CD14-positive monocyte (primary cell): ENCODE measurements around the gene AP2S1. TPM values are rescaled to one million over a fixed set of nuclear protein-coding genes. Genes with fewer than 3 reads are reported as not detected.

Source experiments
- DNase-seq, 3 donors: peaks; one replicate each; pipeline ENCODE4 v3.0.0-alpha.2; 2011 to 2022
- H2AFZ ChIP-seq: 2 replicates; pipeline ENCODE4 v1.6.0; 2012; ENCODE audit warnings: mild to moderate bottlenecking, low read depth, low read length, inconsistent platforms; ENCODE audit not compliant: insufficient read depth, poor library complexity, severe bottlenecking
- H3K27ac ChIP-seq, 2 donors: 1 replicate in 1 of 2; 2 replicates in 1 of 2; pipeline ENCODE4 v1.5.1; 2012 to 2013; ENCODE audit warnings: low read length in 2 of 2, control low read depth in 1 of 2, inconsistent platforms in 1 of 2, low read depth in 1 of 2, mild to moderate bottlenecking in 1 of 2
- H3K27me3 ChIP-seq, 2 donors: one replicate each; pipeline versions ENCODE4 v1.6.0 to v1.6.1; 2011 to 2013; ENCODE audit warnings: low read length in 2 of 2; ENCODE audit not compliant: control insufficient read depth in 2 of 2, insufficient read depth in 2 of 2
- H3K36me3 ChIP-seq, 2 donors: replicated peaks in 1 of 2; 1 replicate in 1 of 2; 2 replicates in 1 of 2; pipeline versions ENCODE4 v1.5.1 to v1.6.1; 2012 to 2013; ENCODE audit warnings: low read length in 2 of 2, control low read depth in 1 of 2, inconsistent platforms in 1 of 2, mild to moderate bottlenecking in 1 of 2; ENCODE audit not compliant: insufficient read depth in 2 of 2, control insufficient read depth in 1 of 2
- H3K4me1 ChIP-seq, 2 donors: 1 replicate in 1 of 2; 2 replicates in 1 of 2; pipeline versions ENCODE4 v1.5.1 to v1.6.1; 2012 to 2013; ENCODE audit warnings: low read length in 2 of 2, control low read depth in 1 of 2, inconsistent platforms in 1 of 2, mild to moderate bottlenecking in 1 of 2, moderate library complexity in 1 of 2; ENCODE audit not compliant: insufficient read depth in 2 of 2, control insufficient read depth in 1 of 2
- H3K4me2 ChIP-seq: replicated peaks from 2 replicates; pipeline ENCODE3; 2012; ENCODE audit warnings: low read length, moderate library complexity, mild to moderate bottlenecking; ENCODE audit not compliant: poor library complexity, severe bottlenecking; ENCODE audit errors: extremely low read depth
- H3K4me3 ChIP-seq, 3 experiments: fragments of 200-600 bp in 1 of 3; sonication (generic) in 1 of 3; replicated peaks in 1 of 3; 1 replicate in 2 of 3; 2 replicates in 1 of 3; pipeline ENCODE4 v1.5.1; 2011 to 2013; ENCODE audit warnings: low read length in 3 of 3, mild to moderate bottlenecking in 3 of 3, control low read depth in 2 of 3, low read depth in 2 of 3, inconsistent platforms in 1 of 3, moderate library complexity in 1 of 3
- H3K79me2 ChIP-seq: 2 replicates; pipeline ENCODE4 v1.6.0; 2012; ENCODE audit warnings: mild to moderate bottlenecking, control low read depth, inconsistent platforms, low read length, moderate library complexity; ENCODE audit not compliant: insufficient read depth
- H3K9ac ChIP-seq: 2 replicates; pipeline ENCODE4 v1.6.0; 2017; ENCODE audit warnings: low read length, mild to moderate bottlenecking; ENCODE audit not compliant: insufficient read depth, poor library complexity, severe bottlenecking
- H3K9me3 ChIP-seq, 2 donors: replicated peaks in 1 of 2; 1 replicate in 1 of 2; 2 replicates in 1 of 2; pipeline versions ENCODE4 v1.5.1 to v1.6.1; 2012 to 2013; ENCODE audit warnings: low read length in 2 of 2, control low read depth in 1 of 2; ENCODE audit not compliant: control insufficient read depth in 1 of 2, insufficient read depth in 1 of 2
- H4K20me1 ChIP-seq: 2 replicates; pipeline ENCODE4 v1.6.0; 2012; ENCODE audit warnings: mild to moderate bottlenecking, low read length, control low read depth, moderate library complexity; ENCODE audit not compliant: insufficient read depth
- H3K27ac Mint-ChIP-seq, 7 donors: one replicate each; pipeline ENCODE4 v1.8.0; 2020; ENCODE audit warnings: mild to moderate bottlenecking in 7 of 7, mixed read lengths in 7 of 7, moderate library complexity in 6 of 7, inconsistent platforms in 2 of 7
- H3K27me3 Mint-ChIP-seq, 3 donors: one replicate each; pipeline ENCODE4 v1.8.0; 2021 to 2022; ENCODE audit warnings: low read depth in 3 of 3, mild to moderate bottlenecking in 3 of 3, mixed read lengths in 3 of 3, moderate library complexity in 3 of 3, inconsistent platforms in 1 of 3
- H3K36me3 Mint-ChIP-seq, 2 donors: one replicate each; pipeline ENCODE4 v1.8.0; 2020; ENCODE audit warnings: mixed read lengths in 2 of 2, inconsistent platforms in 1 of 2, mild to moderate bottlenecking in 1 of 2
- H3K4me1 Mint-ChIP-seq: one replicate; pipeline ENCODE4 v1.8.0; 2020; ENCODE audit warnings: mild to moderate bottlenecking, mixed read lengths
- H3K4me3 Mint-ChIP-seq, 2 donors: one replicate each; pipeline ENCODE4 v1.8.0; 2020; ENCODE audit warnings: mild to moderate bottlenecking in 2 of 2, mixed read lengths in 2 of 2, moderate library complexity in 1 of 2
- H3K9me3 Mint-ChIP-seq, 7 donors: one replicate each; pipeline ENCODE4 v1.8.0; 2020 to 2022; ENCODE audit warnings: mixed read lengths in 7 of 7, mild to moderate bottlenecking in 6 of 7, moderate library complexity in 6 of 7, inconsistent platforms in 2 of 7
- CTCF ChIP-seq: fragments of 200-600 bp; IDR thresholded peaks from one replicate; pipeline ENCODE4 v1.8.0; 2022; ENCODE audit warnings: antibody characterized with exemption, mild to moderate bottlenecking
- WGBS: methylation state at CpG from one replicate; pipeline ENCODE4 v1.1.5; 2013; ENCODE audit warnings: missing lambda C conversion rate; ENCODE audit not compliant: insufficient coverage; 5-methylcytosine and 5-hydroxymethylcytosine counted together
- intact Hi-C, 2 donors: fragments of 100-400 bp; cut with micrococcal nuclease; formaldehyde crosslinking; loops; one replicate each; pipeline versions ENCODE4 v1.15.0 to v1.15.1; 2023
- polyA plus RNA-seq, 3 donors: library from polyadenylated mRNA; depleted of rRNA in 1 of 3; unstranded in 2 of 3; stranded (reverse) in 1 of 3; fragments of 300-500 nt in 2 of 3; fragments of >200 nt in 1 of 3; fragmentation: Illumina TruSeq in 2 of 3; gene quantifications; 1 replicate in 2 of 3; 2 replicates in 1 of 3; pipeline ENCODE4 v1.2.3, GENCODE V29; 2012 to 2021

AP2S1 gene
- polyA plus RNA-seq, 3 donors, result 123 to 194 (median 170) TPM

- Mint-ChIP-seq H3K4me1 (no peaks in the 10 kb centered on the region), H3K36me3 (no peaks in the 10 kb centered on the region), H3K27me3 (peaks cover 1 to 2% (median 2%) of the 10 kb centered on the region in 3 donors), H3K4me3 (no peak overlapping the region), H3K27ac (no peak overlapping the region), H3K9me3 (no peaks in the 10 kb centered on the region)
- Histone ChIP-seq H3K9me3 (no peaks in the 10 kb centered on the region), H3K4me3 (no peak overlapping the region), H4K20me1 (no peaks in the 10 kb centered on the region), H3K27ac (no peak overlapping the region), H3K27me3 (no peaks in the 10 kb centered on the region), H3K4me2 (no peak overlapping the region), H3K36me3 (no peaks in the 10 kb centered on the region), H3K9ac (no peak overlapping the region), H3K79me2 (no peaks in the 10 kb centered on the region), H3K4me1 (no peaks in the 10 kb centered on the region), H2AFZ (no peak overlapping the region)
- no peak for DNase-seq
- intact Hi-C loops, result no loop called here
- no peak for TF ChIP-seq CTCF
- WGBS, result 100% methylated on average over 1 of the region's 2 CpGs
Measured at GRCh38 chr19:46803555-46803954, 47.1 kb downstream of the AP2S1 start.

GRCh38 chr19:46802152-46802551 is 48.5 kb downstream of the AP2S1 start:
- no peaks in the 10 kb centered on the region for H3K9me3 Mint-ChIP-seq
- WGBS, result 94% methylated on average over 3 of the region's 5 CpGs
- intact Hi-C loops, result no loop called here
- no peak for TF ChIP-seq CTCF
- H3K9ac ChIP-seq, result no peak overlapping the region
- no peaks in the 10 kb centered on the region for H3K79me2 ChIP-seq
- H3K4me1 Mint-ChIP-seq, result no peaks in the 10 kb centered on the region
- DNase-seq, result no peak
- H3K4me3 ChIP-seq, result no peak overlapping the region
- H3K9me3 ChIP-seq, result no peaks in the 10 kb centered on the region
- H3K4me3 Mint-ChIP-seq, result no peak overlapping the region
- no peak overlapping the region for H3K4me2 ChIP-seq
- H3K36me3 ChIP-seq, result no peaks in the 10 kb centered on the region
- H3K27ac Mint-ChIP-seq, result no peak overlapping the region
- H4K20me1 ChIP-seq, result no peaks in the 10 kb centered on the region
- peaks cover 0 to 2% (median under 1%) of the 10 kb centered on the region in 3 donors for H3K27me3 Mint-ChIP-seq
- H3K27ac ChIP-seq, result no peak overlapping the region
- no peaks in the 10 kb centered on the region for H3K27me3 ChIP-seq
- no peak overlapping the region for H2AFZ ChIP-seq
- H3K4me1 ChIP-seq, result no peaks in the 10 kb centered on the region
- no peaks in the 10 kb centered on the region for H3K36me3 Mint-ChIP-seq
